HepG2 (cell line): Measurements from ENCODE around the gene TCF23. TPM values are rescaled to one million over a fixed set of nuclear protein-coding genes. Genes with fewer than 3 reads are reported as not detected.

ENCODE experiments used
- ATF3 ChIP-seq: sonication (generic); formaldehyde crosslinking; IDR thresholded peaks from 2 replicates; pipeline ENCODE4 v1.4.0; 2020; ENCODE audit warnings: missing genetic modification reagents
- CEBPG ChIP-seq: IDR thresholded peaks from 2 replicates; pipeline ENCODE4 v1.6.1; 2016
- CERS6 ChIP-seq: sonication (generic); formaldehyde crosslinking; IDR thresholded peaks from 2 replicates; pipeline ENCODE4 v1.5.0; 2020; ENCODE audit warnings: missing genetic modification reagents
- HCFC1 ChIP-seq: fragments of 150-350 bp; IDR thresholded peaks from 2 replicates; pipeline ENCODE4 v1.6.1; 2014; ENCODE audit warnings: low read depth, low read length
- IKZF1 ChIP-seq: fragments of 450-650 bp; IDR thresholded peaks from 2 replicates; pipeline ENCODE4 v1.7.1; 2016
- JDP2 ChIP-seq: sonication (generic); formaldehyde crosslinking; IDR thresholded peaks from 2 replicates; pipeline ENCODE4 v1.8.1; 2022; ENCODE audit warnings: missing genetic modification reagents, borderline replicate concordance
- KMT2B ChIP-seq: IDR thresholded peaks from 2 replicates; pipeline ENCODE4 v1.6.1; 2016; ENCODE audit warnings: missing genetic modification reagents, missing compliant biosample characterization
- MAX ChIP-seq: IDR thresholded peaks from 2 replicates; pipeline ENCODE4 v1.6.1; 2012; ENCODE audit warnings: inconsistent platforms
- PHF21A ChIP-seq: sonication (generic); formaldehyde crosslinking; IDR thresholded peaks from 2 replicates; pipeline ENCODE4 v1.5.0; 2020; ENCODE audit warnings: mild to moderate bottlenecking, missing genetic modification reagents
- PRMT3 ChIP-seq: sonication (generic); formaldehyde crosslinking; IDR thresholded peaks from 2 replicates; pipeline ENCODE4 v1.8.1; 2022; ENCODE audit warnings: low read depth, mild to moderate bottlenecking, moderate library complexity, missing genetic modification reagents, borderline replicate concordance
- RAD21 ChIP-seq: fragments of 450-650 bp; formaldehyde crosslinking; IDR thresholded peaks from 2 replicates; pipeline ENCODE4 v1.5.0; 2020; ENCODE audit warnings: mild to moderate bottlenecking
- RFX5 ChIP-seq: IDR thresholded peaks from 2 replicates; pipeline ENCODE4 v1.6.1; 2011; ENCODE audit warnings: low read depth, low read length, improper control_type of control experiment
- SAFB2 ChIP-seq: sonication (generic); formaldehyde crosslinking; IDR thresholded peaks from 2 replicates; pipeline ENCODE4 v1.5.1; 2020; ENCODE audit warnings: missing genetic modification reagents, low read depth, mild to moderate bottlenecking, borderline replicate concordance
- SALL1 ChIP-seq: sonication (generic); formaldehyde crosslinking; IDR thresholded peaks from 2 replicates; pipeline ENCODE4 v1.8.0; 2022; ENCODE audit warnings: mild to moderate bottlenecking, missing genetic modification reagents
- TFDP1 ChIP-seq: IDR thresholded peaks from 2 replicates; pipeline ENCODE4 v1.6.1; 2016; ENCODE audit warnings: missing compliant biosample characterization, missing genetic modification reagents, borderline replicate concordance
- TP53 ChIP-seq: sonication (generic); formaldehyde crosslinking; conservative IDR thresholded peaks from 2 replicates; pipeline ENCODE4 v1.4.0; 2020; ENCODE audit warnings: missing genetic modification reagents
- ZNF263 ChIP-seq: sonication (generic); formaldehyde crosslinking; IDR thresholded peaks from 2 replicates; pipeline ENCODE4 v1.4.0; 2020; ENCODE audit warnings: missing genetic modification reagents
- ZNF329 ChIP-seq: sonication (generic); formaldehyde crosslinking; IDR thresholded peaks from 2 replicates; pipeline ENCODE4 v1.9.0; 2021; ENCODE audit warnings: low read depth, mild to moderate bottlenecking, missing genetic modification reagents
- ZNF430 ChIP-seq: sonication (generic); formaldehyde crosslinking; IDR thresholded peaks from 2 replicates; pipeline ENCODE4 v1.9.0; 2021; ENCODE audit warnings: mild to moderate bottlenecking, missing genetic modification reagents
- ZNF609 ChIP-seq: sonication (generic); formaldehyde crosslinking; IDR thresholded peaks from 2 replicates; pipeline ENCODE4 v1.4.0; 2020; ENCODE audit warnings: mild to moderate bottlenecking, missing genetic modification reagents, borderline replicate concordance
- ZNF619 ChIP-seq: sonication (generic); formaldehyde crosslinking; IDR thresholded peaks from 2 replicates; pipeline ENCODE4 v1.4.0; 2020; ENCODE audit warnings: mild to moderate bottlenecking, missing genetic modification reagents
- ZNF792 ChIP-seq: IDR thresholded peaks from 2 replicates; pipeline ENCODE4 v1.6.1; 2016
- polyA plus RNA-seq, 8 experiments: library from polyadenylated mRNA; depleted of rRNA in 3 of 8; stranded (reverse) in 7 of 8; unstranded in 1 of 8; fragments of >200 nt; fragmentation: Illumina TruSeq in 4 of 8; extraction: Trizol in 4 of 8; gene quantifications; 2 replicates each; pipeline versions ENCODE4 v1.2.1 to v1.2.3, GENCODE V29; 2011 to 2016; ENCODE audit warnings: low read depth in 4 of 8, missing spikeins in 1 of 8, mixed read lengths in 1 of 8; ENCODE audit not compliant: insufficient read depth in 1 of 8
- total RNA-seq, 5 experiments: library from RNA; depleted of rRNA; stranded (reverse); fragments of >200 nt; fragmentation: Illumina TruSeq; extraction: Trizol; gene quantifications; 2 replicates each; pipeline ENCODE4 v1.2.3, GENCODE V29; 2016; ENCODE audit warnings: low read depth in 1 of 5

Gene TCF23
- total and polyA plus RNA-seq, 2 of the 13 experiments (the other 11 are each of a cell fraction or from before 2014, with no cell fraction given): 0.02 to 1.4 TPM

- TF ChIP-seq CEBPG (CRISPR knock-in tag): no peak
- peak; percentile 55 for TF ChIP-seq RAD21
- TF ChIP-seq ZNF263 (CRISPR knock-in tag): peak; percentile 90
- no peak for TF ChIP-seq PRMT3 (CRISPR knock-in tag)
- TF ChIP-seq TFDP1 (CRISPR knock-in tag): peak; percentile 57; the same call in 1 of the 2 replicates
- TF ChIP-seq SAFB2 (CRISPR knock-in tag): peak; percentile 87
- no peak for TF ChIP-seq CERS6
- TF ChIP-seq IKZF1: no peak
- peak; percentile 49; the same call in 1 of the 2 replicates for TF ChIP-seq HCFC1
- TF ChIP-seq ZNF329 (CRISPR knock-in tag): 0 out of 2 replicates have a peak, but pooled peaks have one; percentile 62
- TF ChIP-seq TP53 (CRISPR knock-in tag): 0 out of 2 replicates have a peak, but pooled peaks have one; percentile 10
- no peak for TF ChIP-seq ATF3 (CRISPR knock-in tag)
- TF ChIP-seq ZNF792 (CRISPR knock-in tag): no peak
- TF ChIP-seq RFX5: peak; percentile 27; the same call in 1 of the 2 replicates
- TF ChIP-seq ZNF430 (CRISPR knock-in tag): peak; percentile 77; the same call in 1 of the 2 replicates
- TF ChIP-seq KMT2B (CRISPR knock-in tag): 0 out of 2 replicates have a peak, but pooled peaks have one; percentile 13
- TF ChIP-seq ZNF609: no peak; the same call in 1 of the 2 replicates
- TF ChIP-seq MAX: peak; percentile 69
- TF ChIP-seq PHF21A (CRISPR knock-in tag): no peak
- TF ChIP-seq JDP2 (CRISPR knock-in tag): no peak
- peak; percentile 63 for TF ChIP-seq SALL1
- TF ChIP-seq ZNF619 (CRISPR knock-in tag): 0 out of 2 replicates have a peak, but pooled peaks have one; percentile 69
Observed at GRCh38 chr2:27133905-27134780, 14.7 kb upstream of the TCF23 start, which contains the start of gene PREB (continued).
